Muscle layer of duodenum (tissue), 2 donors: ENCODE measurements around the gene SPATA31D4.

Source experiments
- H3K27ac ChIP-seq: one replicate; pipeline ENCODE4 v1.7.0; 2013; ENCODE audit warnings: mild to moderate bottlenecking, low read length
- H3K27me3 ChIP-seq: one replicate; pipeline ENCODE4 v1.7.0; 2013; ENCODE audit warnings: low read depth, mild to moderate bottlenecking, control low read depth, low read length
- H3K36me3 ChIP-seq, 2 donors: one replicate each; pipeline ENCODE4 v1.7.0; 2013; ENCODE audit warnings: low read length in 2 of 2, control low read depth in 1 of 2, mild to moderate bottlenecking in 1 of 2; ENCODE audit not compliant: insufficient read depth in 2 of 2, control insufficient read depth in 1 of 2
- H3K4me1 ChIP-seq, 2 donors: one replicate each; pipeline ENCODE4 v1.7.0; 2013; ENCODE audit warnings: low read length in 2 of 2, mild to moderate bottlenecking in 2 of 2, control low read depth in 1 of 2, moderate library complexity in 1 of 2; ENCODE audit not compliant: insufficient read depth in 2 of 2, control insufficient read depth in 1 of 2
- H3K4me3 ChIP-seq, 2 donors: one replicate each; pipeline ENCODE4 v1.7.0; 2013; ENCODE audit warnings: low read length in 2 of 2, low read depth in 1 of 2, mild to moderate bottlenecking in 1 of 2
- H3K9me3 ChIP-seq, 2 donors: one replicate each; pipeline ENCODE4 v1.7.0; 2013; ENCODE audit warnings: low read length in 2 of 2, control low read depth in 1 of 2, mild to moderate bottlenecking in 1 of 2; ENCODE audit not compliant: control insufficient read depth in 1 of 2
- donor health status: healthy.

SPATA31D4 gene

GRCh38 chr9:81964218-81965171, 36.3 kb downstream of the SPATA31D4 start:
- Histone ChIP-seq H3K36me3 (no peaks in the 10 kb centered on the region), H3K4me1 (no peaks in the 10 kb centered on the region), H3K9me3 (peaks cover 0 to 6% of the 10 kb centered on the region in 2 donors), H3K27me3 (no peaks in the 10 kb centered on the region), H3K27ac (no peak overlapping the region), H3K4me3 (no peak overlapping the region)

DNA sequence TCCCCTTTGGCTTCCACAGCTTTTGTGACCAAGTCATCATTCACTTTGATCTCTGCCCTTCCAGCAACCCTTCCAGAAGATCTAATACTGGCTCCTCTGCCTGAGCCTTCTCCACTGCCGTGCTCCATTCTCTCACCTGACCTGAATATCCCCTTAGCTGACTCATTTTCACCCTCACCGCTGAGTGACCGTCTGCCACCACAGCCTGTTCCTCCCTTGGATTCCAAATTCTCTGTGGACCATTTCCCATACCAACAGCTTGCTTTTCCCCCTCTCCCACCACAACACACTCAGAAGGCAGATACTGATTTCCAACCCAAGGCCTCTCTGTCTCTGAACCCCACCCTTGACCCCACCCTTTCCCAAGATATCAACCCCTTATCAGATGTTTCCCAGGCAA, 39.8 kb downstream of the SPATA31D4 start:
- H3K9me3 ChIP-seq = peaks cover 0 to 6% of the 10 kb centered on the region in 2 donors
- no peaks in the 10 kb centered on the region for H3K4me1 ChIP-seq
- H3K4me3 ChIP-seq = no peak overlapping the region
- H3K36me3 ChIP-seq = no peaks in the 10 kb centered on the region
- no peak overlapping the region for H3K27ac ChIP-seq
- no peaks in the 10 kb centered on the region for H3K27me3 ChIP-seq

DNA sequence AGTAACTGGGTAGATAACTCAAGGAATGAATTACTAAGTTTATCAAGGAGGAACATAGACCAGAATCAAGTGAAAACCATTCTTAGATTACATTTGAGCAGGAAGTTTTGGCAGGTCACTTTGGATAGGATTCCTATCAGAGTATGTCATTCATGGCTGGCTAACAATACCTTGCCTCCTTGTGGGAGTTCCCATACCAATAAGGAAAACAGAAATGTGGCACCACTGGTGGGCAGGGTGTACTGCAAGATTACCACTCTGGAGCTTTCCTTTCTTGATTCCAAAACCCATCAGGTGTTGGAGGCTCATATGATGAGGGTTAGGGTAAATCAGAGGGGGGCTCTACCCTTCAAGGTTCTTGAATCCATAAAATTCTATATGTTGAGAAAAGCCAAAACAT, 41.7 kb downstream of the SPATA31D4 start:
- Histone ChIP-seq H3K27ac (no peak overlapping the region), H3K36me3 (no peaks in the 10 kb centered on the region), H3K9me3 (peaks cover 0 to 6% of the 10 kb centered on the region in 2 donors), H3K27me3 (no peaks in the 10 kb centered on the region), H3K4me1 (no peaks in the 10 kb centered on the region), H3K4me3 (no peak overlapping the region)

GRCh38 chr9:81971727-81972126, 43.5 kb downstream of the SPATA31D4 start:
- Histone ChIP-seq H3K27ac (no peak overlapping the region), H3K36me3 (no peaks in the 10 kb centered on the region), H3K4me1 (no peaks in the 10 kb centered on the region), H3K9me3 (peaks cover 0 to 3% of the 10 kb centered on the region in 2 donors), H3K27me3 (no peaks in the 10 kb centered on the region), H3K4me3 (no peak overlapping the region)

- Histone ChIP-seq H3K27me3 (no peaks in the 10 kb centered on the region), H3K36me3 (no peaks in the 10 kb centered on the region), H3K27ac (no peak overlapping the region), H3K9me3 (peaks cover 0 to 3% of the 10 kb centered on the region in 2 donors), H3K4me1 (no peaks in the 10 kb centered on the region), H3K4me3 (no peak overlapping the region)
These were observed 46.5 kb downstream of the SPATA31D4 start for GRCh38 chr9:81974764-81975163.

DNA sequence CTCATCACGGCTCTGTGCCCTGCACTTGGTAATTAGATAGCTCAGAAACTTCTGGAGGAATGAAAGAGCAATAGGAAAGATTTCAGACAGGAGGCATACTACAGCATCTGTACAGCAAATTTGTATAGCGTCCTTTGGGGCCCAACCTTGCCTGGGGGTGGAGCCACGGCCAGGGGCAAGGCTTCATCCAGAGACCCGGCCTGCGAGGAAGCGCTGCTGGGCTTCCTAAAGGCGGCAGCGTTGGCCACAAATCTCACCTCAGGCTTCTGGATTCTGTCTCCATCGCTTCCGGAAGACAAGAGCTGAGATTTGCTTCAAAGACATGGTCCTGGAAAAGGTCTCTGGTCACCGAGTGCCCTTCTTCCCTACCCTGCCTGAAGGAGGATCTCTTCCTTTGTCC, 48.1 kb downstream of the SPATA31D4 start:
- no peaks in the 10 kb centered on the region for H3K4me1 ChIP-seq
- peaks cover 0 to 3% of the 10 kb centered on the region in 2 donors for H3K9me3 ChIP-seq
- no peak overlapping the region for H3K27ac ChIP-seq
- H3K27me3 ChIP-seq = no peaks in the 10 kb centered on the region
- H3K36me3 ChIP-seq = no peaks in the 10 kb centered on the region
- no peak overlapping the region for H3K4me3 ChIP-seq

DNA sequence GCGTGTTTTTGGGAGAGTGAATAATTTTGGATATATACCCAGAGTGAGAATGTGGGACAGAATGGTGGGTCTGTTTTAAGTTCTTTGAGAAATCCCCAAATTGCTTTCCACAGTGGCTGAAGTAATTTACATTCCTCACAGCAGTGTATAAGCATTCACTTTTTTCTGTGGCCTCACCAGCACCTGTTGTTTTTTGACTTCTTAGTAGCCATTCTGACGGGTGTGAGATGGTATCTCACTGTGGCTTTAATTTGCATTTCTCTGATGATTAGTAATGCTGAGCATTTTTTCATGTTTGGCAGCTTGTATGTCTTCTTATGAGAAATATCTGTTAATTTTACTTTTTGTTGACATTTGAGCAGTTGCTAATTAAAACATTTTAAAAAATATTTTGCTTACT, 51.0 kb downstream of the SPATA31D4 start:
- H3K27me3 ChIP-seq = no peaks in the 10 kb centered on the region
- no peaks in the 10 kb centered on the region for H3K9me3 ChIP-seq
- no peaks in the 10 kb centered on the region for H3K36me3 ChIP-seq
- no peaks in the 10 kb centered on the region for H3K4me1 ChIP-seq
- no peak overlapping the region for H3K4me3 ChIP-seq
- no peak overlapping the region for H3K27ac ChIP-seq

GRCh38 chr9:81980568-81980967, 52.3 kb downstream of the SPATA31D4 start:
- Histone ChIP-seq H3K4me3 (no peak overlapping the region), H3K36me3 (no peaks in the 10 kb centered on the region), H3K4me1 (no peaks in the 10 kb centered on the region), H3K9me3 (no peaks in the 10 kb centered on the region), H3K27me3 (no peaks in the 10 kb centered on the region), H3K27ac (no peak overlapping the region)

- no peaks in the 10 kb centered on the region for H3K36me3 ChIP-seq
- H3K4me3 ChIP-seq = no peak overlapping the region
- no peaks in the 10 kb centered on the region for H3K4me1 ChIP-seq
- H3K27ac ChIP-seq = no peak overlapping the region
- no peaks in the 10 kb centered on the region for H3K27me3 ChIP-seq
- H3K9me3 ChIP-seq = no peaks in the 10 kb centered on the region
These were observed 53.7 kb downstream of the SPATA31D4 start for GRCh38 chr9:81981883-81982282.
